ENCODE data around the gene LSMEM2. TPM values are rescaled to one million over a fixed set of nuclear protein-coding genes. Genes with fewer than 3 reads are reported as not detected.

Gene LSMEM2
- total RNA-seq, 1 donor from 2014 or later: not detected

GRCh38 chr3:50264964-50265485 is 13.9 kb upstream of the LSMEM2 start:
- no peak overlapping the region for H3K4me3 ChIP-seq (ENCODE audit: low read depth, low read length)
- TF ChIP-seq CTCF (conservative IDR thresholded peaks at IDR 0.05; ENCODE audit: low read depth, low read length): no peak
- no peak for DNase-seq (ENCODE audit: low read depth)

GRCh38 chr3:50265571-50265970 is 13.3 kb upstream of the LSMEM2 start:
- no peak for TF ChIP-seq CTCF (conservative IDR thresholded peaks at IDR 0.05; ENCODE audit: low read depth, low read length)
- DNase-seq (ENCODE audit: low read depth): no peak
- H3K4me3 ChIP-seq (ENCODE audit: low read depth, low read length): no peak overlapping the region

GRCh38 chr3:50266017-50266416 is 12.9 kb upstream of the LSMEM2 start:
- H3K4me3 ChIP-seq (ENCODE audit: low read depth, low read length): peak overlapping the region; percentile 68
- DNase-seq (ENCODE audit: low read depth): no peak
- TF ChIP-seq CTCF (conservative IDR thresholded peaks at IDR 0.05; ENCODE audit: low read depth, low read length): no peak

GRCh38 chr3:50266836-50267235 is 12.1 kb upstream of the LSMEM2 start:
- DNase-seq (ENCODE audit: low read depth): no peak
- TF ChIP-seq CTCF (conservative IDR thresholded peaks at IDR 0.05; ENCODE audit: low read depth, low read length): no peak
- peak overlapping the region; percentile 68 for H3K4me3 ChIP-seq (ENCODE audit: low read depth, low read length)

- no peak for DNase-seq (ENCODE audit: low read depth)
- H3K4me3 ChIP-seq (ENCODE audit: low read depth, low read length): peak overlapping the region; percentile 68
- no peak for TF ChIP-seq CTCF (conservative IDR thresholded peaks at IDR 0.05; ENCODE audit: low read depth, low read length)
These were observed 11.5 kb upstream of the LSMEM2 start for GRCh38 chr3:50267280-50267913.

- H3K4me3 ChIP-seq (ENCODE audit: low read depth, low read length): no peak overlapping the region
- TF ChIP-seq CTCF (conservative IDR thresholded peaks at IDR 0.05; ENCODE audit: low read depth, low read length): no peak
These were observed 10.6 kb upstream of the LSMEM2 start for GRCh38 chr3:50268276-50268675.

More at GRCh38 chr3:50268276-50268675, 10.6 kb upstream of the LSMEM2 start:
- DNase-seq (ENCODE audit: low read depth): no peak

Measured in epithelial cell of proximal tubule (primary cell).